ENCODE data around the gene CPM.

The CPM gene

DNA sequence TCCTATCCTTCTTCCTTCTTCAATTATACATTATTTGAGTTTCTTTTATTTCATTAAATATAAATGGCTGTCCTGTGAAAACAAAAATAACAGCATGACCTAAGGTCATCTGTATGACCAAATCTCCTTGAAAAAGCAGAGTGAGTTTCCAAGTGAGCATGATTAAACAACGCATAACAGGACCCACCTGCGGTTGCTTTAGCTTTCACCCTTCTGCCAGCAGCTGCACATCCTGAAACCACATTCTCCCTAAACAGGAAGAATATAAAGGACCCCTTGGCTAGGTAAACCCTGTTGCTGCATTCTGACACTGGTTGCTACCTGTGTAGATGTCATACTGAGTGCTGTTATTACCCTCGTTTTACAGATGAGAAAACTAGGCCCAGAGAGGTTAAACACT, 42.8 kb upstream of the CPM start:
- DNase-seq (ENCODE audit: low read depth in 1 of 2, low spot score in 1 of 2), result no peak
- TF ChIP-seq GABPA (IDR thresholded peaks at IDR 0.05; ENCODE audit: low read depth), result no peak
- TF ChIP-seq POLR2AphosphoS5 (IDR thresholded peaks at IDR 0.05; ENCODE audit: low read depth), result no peak
- TF ChIP-seq SPI1 (IDR thresholded peaks at IDR 0.05; ENCODE audit: borderline replicate concordance, low read depth), result no peak
- TF ChIP-seq, protein P1, sequence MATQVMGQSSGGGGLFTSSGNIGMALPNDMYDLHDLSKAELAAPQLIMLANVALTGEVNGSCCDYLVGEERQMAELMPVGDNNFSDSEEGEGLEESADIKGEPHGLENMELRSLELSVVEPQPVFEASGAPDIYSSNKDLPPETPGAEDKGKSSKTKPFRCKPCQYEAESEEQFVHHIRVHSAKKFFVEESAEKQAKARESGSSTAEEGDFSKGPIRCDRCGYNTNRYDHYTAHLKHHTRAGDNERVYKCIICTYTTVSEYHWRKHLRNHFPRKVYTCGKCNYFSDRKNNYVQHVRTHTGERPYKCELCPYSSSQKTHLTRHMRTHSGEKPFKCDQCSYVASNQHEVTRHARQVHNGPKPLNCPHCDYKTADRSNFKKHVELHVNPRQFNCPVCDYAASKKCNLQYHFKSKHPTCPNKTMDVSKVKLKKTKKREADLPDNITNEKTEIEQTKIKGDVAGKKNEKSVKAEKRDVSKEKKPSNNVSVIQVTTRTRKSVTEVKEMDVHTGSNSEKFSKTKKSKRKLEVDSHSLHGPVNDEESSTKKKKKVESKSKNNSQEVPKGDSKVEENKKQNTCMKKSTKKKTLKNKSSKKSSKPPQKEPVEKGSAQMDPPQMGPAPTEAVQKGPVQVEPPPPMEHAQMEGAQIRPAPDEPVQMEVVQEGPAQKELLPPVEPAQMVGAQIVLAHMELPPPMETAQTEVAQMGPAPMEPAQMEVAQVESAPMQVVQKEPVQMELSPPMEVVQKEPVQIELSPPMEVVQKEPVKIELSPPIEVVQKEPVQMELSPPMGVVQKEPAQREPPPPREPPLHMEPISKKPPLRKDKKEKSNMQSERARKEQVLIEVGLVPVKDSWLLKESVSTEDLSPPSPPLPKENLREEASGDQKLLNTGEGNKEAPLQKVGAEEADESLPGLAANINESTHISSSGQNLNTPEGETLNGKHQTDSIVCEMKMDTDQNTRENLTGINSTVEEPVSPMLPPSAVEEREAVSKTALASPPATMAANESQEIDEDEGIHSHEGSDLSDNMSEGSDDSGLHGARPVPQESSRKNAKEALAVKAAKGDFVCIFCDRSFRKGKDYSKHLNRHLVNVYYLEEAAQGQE (IDR thresholded peaks at IDR 0.05; ENCODE audit: insufficient replicate concordance, low read depth), result no peak
- no peak for TF ChIP-seq CTCF (IDR thresholded peaks at IDR 0.05; ENCODE audit: insufficient read depth, low read length)

DNA sequence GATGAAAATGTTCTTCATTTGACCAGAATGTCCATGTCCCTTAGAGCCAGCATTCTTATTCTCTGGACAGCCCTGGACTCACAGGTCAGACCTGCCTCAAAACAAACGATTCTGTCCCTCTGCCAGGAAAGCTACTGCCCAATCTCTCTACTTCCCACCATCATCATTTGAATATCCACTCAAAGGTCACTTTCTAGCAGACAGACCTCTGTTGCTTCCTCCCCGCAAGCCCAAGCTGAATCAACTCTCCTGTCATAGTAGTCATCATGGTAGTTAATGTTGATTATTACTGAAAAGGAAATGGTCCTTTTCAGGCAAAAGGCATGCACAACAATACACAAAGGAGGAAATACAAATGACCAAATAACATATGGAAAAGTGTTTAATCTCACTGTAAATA, 39.6 kb upstream of the CPM start:
- Histone ChIP-seq H3K4me3 (replicated peaks; ENCODE audit: insufficient read depth, low read length) (no peak overlapping the region), H3K27me3 (ENCODE audit: insufficient read depth, poor library complexity, severe bottlenecking) (no peaks in the 10 kb centered on the region), H3K27ac (replicated peaks) (no peak overlapping the region)
- TF ChIP-seq CTCF (IDR thresholded peaks at IDR 0.05; ENCODE audit: insufficient read depth, low read length) (no peak), SPI1 (IDR thresholded peaks at IDR 0.05; ENCODE audit: borderline replicate concordance, low read depth) (no peak), POLR2AphosphoS5 (IDR thresholded peaks at IDR 0.05; ENCODE audit: low read depth) (no peak), GABPA (IDR thresholded peaks at IDR 0.05; ENCODE audit: low read depth) (no peak)
- TF ChIP-seq, protein P1 (IDR thresholded peaks at IDR 0.05; ENCODE audit: insufficient replicate concordance, low read depth), result no peak
- no peak for DNase-seq (ENCODE audit: low read depth in 1 of 2, low spot score in 1 of 2)

More for the DNA sequence above, 42.8 kb upstream of the CPM start:
- Histone ChIP-seq H3K4me3 (replicated peaks; ENCODE audit: insufficient read depth, low read length) (no peak overlapping the region), H3K27me3 (ENCODE audit: insufficient read depth, poor library complexity, severe bottlenecking) (no peaks in the 10 kb centered on the region), H3K27ac (replicated peaks) (no peak overlapping the region)

- Histone ChIP-seq H3K27ac (replicated peaks) (no peak overlapping the region), H3K27me3 (ENCODE audit: insufficient read depth, poor library complexity, severe bottlenecking) (no peaks in the 10 kb centered on the region), H3K4me3 (replicated peaks; ENCODE audit: insufficient read depth, low read length) (no peak overlapping the region)
- TF ChIP-seq SPI1 (IDR thresholded peaks at IDR 0.05; ENCODE audit: borderline replicate concordance, low read depth), result no peak
- TF ChIP-seq CTCF (IDR thresholded peaks at IDR 0.05; ENCODE audit: insufficient read depth, low read length), result no peak
- TF ChIP-seq, protein P1 (IDR thresholded peaks at IDR 0.05; ENCODE audit: insufficient replicate concordance, low read depth), result no peak
- TF ChIP-seq GABPA (IDR thresholded peaks at IDR 0.05; ENCODE audit: low read depth), result no peak
- TF ChIP-seq POLR2AphosphoS5 (IDR thresholded peaks at IDR 0.05; ENCODE audit: low read depth), result no peak
- DNase-seq (ENCODE audit: low read depth in 1 of 2, low spot score in 1 of 2), result no peak
Measured at GRCh38 chr12:68971404-68971803, 38.4 kb upstream of the CPM start.

All from HL-60 (cell line).